NT2/D1 (cell line): ENCODE results near the gene EDC3.

Experiments used
- DNase-seq: peaks from one replicate; pipeline ENCODE4 v3.0.0-alpha.2; 2011; ENCODE audit warnings: low read depth, low spot score
- H3K27me3 ChIP-seq: 2 replicates; pipeline ENCODE4 v1.6.0; 2011; ENCODE audit warnings: mild to moderate bottlenecking; ENCODE audit not compliant: insufficient read length, insufficient read depth
- H3K36me3 ChIP-seq: 2 replicates; pipeline ENCODE4 v1.6.1; 2011; ENCODE audit warnings: mild to moderate bottlenecking, low read length, mixed read lengths; ENCODE audit not compliant: insufficient read depth, insufficient read length
- H3K4me1 ChIP-seq: 2 replicates; pipeline ENCODE4 v1.5.1; 2011; ENCODE audit not compliant: insufficient read depth, insufficient read length
- H3K4me3 ChIP-seq: 2 replicates; pipeline ENCODE4 v1.5.1; 2011; ENCODE audit warnings: low read depth; ENCODE audit not compliant: insufficient read length
- H3K9ac ChIP-seq: 2 replicates; pipeline ENCODE4 v1.6.0; 2011; ENCODE audit warnings: low read depth; ENCODE audit not compliant: insufficient read length
- H3K9me3 ChIP-seq: 2 replicates; pipeline ENCODE4 v1.5.1; 2011; ENCODE audit warnings: mild to moderate bottlenecking, low read length; ENCODE audit not compliant: insufficient read depth
- SUZ12 ChIP-seq: IDR thresholded peaks from 2 replicates; pipeline ENCODE4 v1.6.1; 2011; ENCODE audit not compliant: insufficient read length, insufficient read depth; ENCODE audit errors: extremely low read depth
- YY1 ChIP-seq: IDR thresholded peaks from 2 replicates; pipeline ENCODE4 v1.6.1; 2011; ENCODE audit not compliant: insufficient read length, insufficient read depth
- ZNF274 ChIP-seq: IDR thresholded peaks from 2 replicates; pipeline ENCODE4 v1.6.1; 2011; ENCODE audit warnings: mild to moderate bottlenecking, low read depth, low read length

EDC3 gene

DNA sequence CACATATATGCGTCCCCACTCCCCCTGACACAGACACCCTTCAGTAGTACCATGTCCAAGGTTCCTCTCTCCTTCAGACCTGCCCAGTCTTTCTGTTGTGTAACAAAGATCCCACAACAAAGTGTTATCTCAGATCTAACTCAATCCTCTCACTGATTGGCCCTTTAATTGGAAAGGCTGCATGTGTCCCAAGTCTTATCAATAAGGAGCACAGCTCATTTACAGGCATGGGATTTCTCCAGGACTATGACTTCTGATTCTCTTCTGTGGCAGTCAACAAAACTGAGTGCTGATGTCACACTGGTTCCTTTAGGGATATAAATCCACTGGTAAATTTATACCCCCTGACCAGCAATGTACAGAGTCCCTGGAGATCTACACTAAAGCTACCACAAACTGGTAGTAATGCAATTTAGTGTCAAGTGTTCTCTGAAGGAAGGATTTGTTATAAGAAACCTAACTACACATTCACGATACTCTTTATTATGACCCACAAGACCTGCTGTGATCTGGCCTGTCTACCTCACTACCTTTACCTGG is 52.1 kb downstream of the EDC3 start:
- H3K4me1 ChIP-seq = peaks cover 12% of the 10 kb centered on the region
- no peaks in the 10 kb centered on the region for H3K9me3 ChIP-seq
- no peaks in the 10 kb centered on the region for H3K27me3 ChIP-seq
- no peak overlapping the region for H3K4me3 ChIP-seq
- H3K9ac ChIP-seq = no peak overlapping the region
- peaks cover 53% of the 10 kb centered on the region for H3K36me3 ChIP-seq
- DNase-seq = no peak
- no peak for TF ChIP-seq ZNF274
- TF ChIP-seq SUZ12 = no peak
- no peak for TF ChIP-seq YY1

DNA sequence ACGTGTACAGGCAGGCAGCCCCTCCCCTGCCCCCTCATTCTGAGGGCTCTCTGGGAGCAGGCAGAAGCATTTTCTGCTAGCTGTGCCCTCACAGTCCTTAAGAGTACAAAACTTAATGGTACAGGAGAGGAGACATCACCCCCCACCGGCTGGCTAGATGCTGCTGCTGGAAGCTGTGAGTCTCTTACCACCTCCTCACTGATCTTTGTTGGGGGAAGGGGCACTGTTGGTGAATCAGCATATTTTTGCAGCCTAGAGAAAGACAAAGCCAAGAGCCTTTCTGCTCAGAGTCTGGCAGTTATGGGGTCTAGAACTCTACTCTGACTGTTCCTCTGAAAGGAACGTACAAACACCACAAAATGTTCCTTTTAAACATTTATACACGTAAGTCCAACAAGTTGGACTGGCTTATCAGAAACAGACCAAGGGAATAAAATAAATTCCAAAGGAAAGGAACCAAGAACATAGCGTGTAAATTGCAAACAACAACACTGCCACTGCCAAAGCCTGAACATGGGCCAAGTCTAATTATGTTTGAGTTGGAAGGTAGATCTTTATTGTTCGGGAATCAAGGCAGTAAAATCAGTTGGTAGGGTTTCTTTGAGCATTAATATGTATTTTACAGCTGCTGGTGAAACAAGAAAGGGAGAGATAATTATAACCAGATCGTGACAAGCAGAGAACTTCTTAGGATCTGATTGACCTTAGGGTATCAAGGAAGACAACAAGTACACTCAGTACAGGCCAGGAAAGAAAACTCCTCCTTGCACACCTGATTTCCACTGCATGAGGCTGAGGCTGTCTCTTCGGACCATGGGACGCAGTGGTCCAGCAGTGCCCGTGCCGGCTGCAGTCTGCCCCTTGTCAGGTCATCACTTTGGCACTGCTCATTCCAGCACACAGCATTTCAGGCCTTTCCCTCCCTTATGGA is 52.8 kb downstream of the EDC3 start:
- H3K4me3 ChIP-seq = no peak overlapping the region
- peaks cover 12% of the 10 kb centered on the region for H3K4me1 ChIP-seq
- H3K36me3 ChIP-seq = peaks cover 55% of the 10 kb centered on the region
- no peak overlapping the region for H3K9ac ChIP-seq
- no peaks in the 10 kb centered on the region for H3K27me3 ChIP-seq
- TF ChIP-seq ZNF274 (no peak), YY1 (no peak), SUZ12 (no peak)
- H3K9me3 ChIP-seq = no peaks in the 10 kb centered on the region
- DNase-seq = peak; percentile 68

DNA sequence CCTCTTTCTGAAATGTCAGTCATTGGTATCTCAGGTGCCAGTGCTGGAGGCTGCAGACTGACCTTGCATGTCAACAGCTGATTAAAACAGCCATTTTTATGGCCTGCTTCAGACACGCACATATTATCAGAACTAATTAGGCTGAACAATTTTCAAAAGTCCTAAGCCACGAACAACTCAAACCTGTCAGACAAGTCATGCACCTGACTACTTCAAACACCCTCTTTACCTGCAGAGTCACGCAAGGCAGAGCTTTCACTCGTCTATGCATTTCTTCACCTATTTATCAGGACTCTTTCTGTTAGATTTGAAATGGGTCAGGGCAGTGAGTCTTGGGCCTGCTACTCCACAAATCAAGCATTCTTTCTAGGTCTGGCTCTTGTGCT is 53.5 kb downstream of the EDC3 start:
- no peak overlapping the region for H3K9ac ChIP-seq
- H3K9me3 ChIP-seq = no peaks in the 10 kb centered on the region
- no peak for DNase-seq
- H3K4me1 ChIP-seq = peaks cover 12% of the 10 kb centered on the region
- no peak overlapping the region for H3K4me3 ChIP-seq
- no peaks in the 10 kb centered on the region for H3K27me3 ChIP-seq
- H3K36me3 ChIP-seq = peaks cover 55% of the 10 kb centered on the region
- TF ChIP-seq ZNF274 (no peak), SUZ12 (no peak), YY1 (no peak)

DNA sequence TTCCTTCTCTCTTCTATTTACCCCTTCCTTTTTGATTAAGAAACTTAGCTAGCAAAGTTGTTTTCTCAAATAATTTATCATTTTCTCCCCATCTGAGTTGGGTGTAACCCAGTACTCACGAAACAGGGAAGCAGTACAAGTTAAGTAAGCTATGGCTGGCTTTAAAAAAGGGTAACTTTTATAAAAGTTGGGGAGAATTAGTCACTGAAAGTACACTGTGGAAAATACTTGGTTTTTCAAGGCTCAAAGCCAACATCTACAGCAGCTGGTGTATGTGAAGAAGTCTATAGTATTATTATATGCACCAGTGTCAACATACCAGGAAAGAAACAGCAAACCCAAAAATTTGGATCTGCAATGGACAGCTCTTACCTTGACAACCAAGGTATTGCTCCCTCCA is 54.7 kb downstream of the EDC3 start:
- no peak overlapping the region for H3K9ac ChIP-seq
- TF ChIP-seq SUZ12 (no peak), ZNF274 (no peak), YY1 (no peak)
- no peak for DNase-seq
- peaks cover 64% of the 10 kb centered on the region for H3K36me3 ChIP-seq
- H3K27me3 ChIP-seq = no peaks in the 10 kb centered on the region
- no peaks in the 10 kb centered on the region for H3K9me3 ChIP-seq
- H3K4me3 ChIP-seq = no peak overlapping the region
- H3K4me1 ChIP-seq = peaks cover 12% of the 10 kb centered on the region

DNA sequence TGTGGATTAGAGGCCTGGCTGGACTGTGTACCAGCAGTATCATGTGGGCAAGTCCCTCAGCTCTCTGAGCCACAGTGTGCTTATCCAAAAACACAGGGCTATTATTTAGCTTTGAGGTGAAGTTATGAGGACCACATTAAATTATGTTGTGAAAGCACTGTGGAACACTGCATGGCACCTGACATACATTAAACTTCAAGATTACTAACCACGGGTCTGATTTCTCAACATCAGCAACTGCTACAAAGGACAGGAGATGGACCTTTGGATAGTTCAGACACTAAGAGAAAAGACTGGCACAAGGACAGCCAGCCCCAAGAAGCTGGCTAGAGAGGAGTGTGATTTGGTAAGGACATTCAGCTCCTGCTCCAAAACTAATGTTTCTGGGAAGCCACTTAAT is 58.8 kb downstream of the EDC3 start:
- no peaks in the 10 kb centered on the region for H3K9me3 ChIP-seq
- no peak for TF ChIP-seq YY1
- no peak for TF ChIP-seq SUZ12
- no peak for DNase-seq
- no peaks in the 10 kb centered on the region for H3K4me1 ChIP-seq
- no peaks in the 10 kb centered on the region for H3K27me3 ChIP-seq
- H3K9ac ChIP-seq = no peak overlapping the region
- peaks cover 91% of the 10 kb centered on the region for H3K36me3 ChIP-seq
- H3K4me3 ChIP-seq = no peak overlapping the region

DNA sequence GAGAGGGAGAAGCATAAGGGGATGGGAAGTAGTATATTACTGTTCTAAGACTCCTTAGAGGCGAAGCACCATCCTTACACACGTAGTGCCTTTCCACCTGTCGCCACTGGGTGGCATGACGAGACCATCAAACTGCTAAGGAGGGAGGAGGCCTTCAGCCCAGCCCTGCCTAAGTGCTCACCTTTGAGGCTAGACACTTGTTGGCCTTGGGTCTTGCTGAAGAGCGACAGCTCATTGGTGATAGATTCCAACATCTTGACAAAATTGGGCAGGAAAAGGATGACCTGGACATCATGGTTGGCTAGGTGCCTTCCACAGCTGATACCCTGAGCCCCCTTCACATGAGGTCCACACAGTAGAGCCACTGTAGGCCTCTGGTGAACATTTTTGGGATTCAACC is 60.6 kb downstream of the EDC3 start:
- Histone ChIP-seq H3K4me3 (no peak overlapping the region), H3K27me3 (no peaks in the 10 kb centered on the region), H3K9ac (no peak overlapping the region), H3K36me3 (peaks cover 97% of the 10 kb centered on the region), H3K9me3 (no peaks in the 10 kb centered on the region), H3K4me1 (no peaks in the 10 kb centered on the region)
- DNase-seq = peak; percentile 76
- TF ChIP-seq ZNF274 (no peak), SUZ12 (no peak), YY1 (no peak)

DNA sequence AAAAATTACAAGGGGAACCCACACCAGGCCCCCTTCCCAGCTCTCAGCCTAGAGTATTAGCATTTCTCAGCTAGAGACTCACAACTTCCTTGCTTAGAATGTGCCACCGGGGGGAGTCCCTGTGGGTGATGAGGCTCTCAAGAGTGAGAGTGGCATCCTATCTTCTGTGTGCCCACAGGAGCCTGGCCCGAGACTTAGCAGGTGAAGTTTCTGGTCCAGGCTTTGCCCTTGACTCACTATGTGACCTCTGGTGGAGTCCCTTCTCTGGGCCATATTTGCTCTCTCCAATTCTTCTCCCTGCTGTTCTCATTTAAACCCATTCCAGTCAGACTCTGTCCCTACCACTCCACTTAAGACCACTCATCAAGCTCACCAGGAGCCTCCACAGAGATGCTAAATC is 62.0 kb downstream of the EDC3 start:
- no peaks in the 10 kb centered on the region for H3K27me3 ChIP-seq
- no peak for DNase-seq
- H3K36me3 ChIP-seq = peaks cover 97% of the 10 kb centered on the region
- no peaks in the 10 kb centered on the region for H3K4me1 ChIP-seq
- H3K9me3 ChIP-seq = no peaks in the 10 kb centered on the region
- TF ChIP-seq SUZ12 = no peak
- TF ChIP-seq ZNF274 = no peak
- no peak for TF ChIP-seq YY1
- H3K9ac ChIP-seq = no peak overlapping the region
- no peak overlapping the region for H3K4me3 ChIP-seq
